ENCODE results near the gene VSIG10L.

VSIG10L gene

GRCh38 chr19:51317376-51317775, 24.6 kb downstream of the VSIG10L start:
- no peak for DNase-seq (ENCODE audit: low read depth)

- no peak for DNase-seq (ENCODE audit: low read depth)
These were observed 25.3 kb downstream of the VSIG10L start for GRCh38 chr19:51316688-51317087.

GRCh38 chr19:51311351-51312257, 30.3 kb downstream of the VSIG10L start, which contains the start of gene IGLON5:
TSS of gene IGLON5 (plus strand) at chr19:51311644. CDS start at chr19:51311848, 204 bp downstream.
- DNase-seq (ENCODE audit: low read depth): no peak

- DNase-seq (ENCODE audit: low read depth): no peak
These were observed 36.5 kb downstream of the VSIG10L start for GRCh38 chr19:51305479-51305878.

GRCh38 chr19:51301266-51301665, 40.7 kb downstream of the VSIG10L start:
- DNase-seq (ENCODE audit: low read depth): no peak

GRCh38 chr19:51297406-51297805, 44.5 kb downstream of the VSIG10L start:
- DNase-seq (ENCODE audit: low read depth): no peak

GRCh38 chr19:51296336-51297093, 45.4 kb downstream of the VSIG10L start:
- DNase-seq (ENCODE audit: low read depth): peak; percentile 14

GRCh38 chr19:51295382-51296126, 46.4 kb downstream of the VSIG10L start:
- no peak for DNase-seq (ENCODE audit: low read depth)

- no peak for DNase-seq (ENCODE audit: low read depth)
These were observed 47.0 kb downstream of the VSIG10L start for GRCh38 chr19:51294977-51295375.

GRCh38 chr19:51294211-51294976, 47.5 kb downstream of the VSIG10L start:
- peak; percentile 19 for DNase-seq (ENCODE audit: low read depth)

GRCh38 chr19:51293571-51294210, 48.2 kb downstream of the VSIG10L start:
- DNase-seq (ENCODE audit: low read depth): no peak

- no peak for DNase-seq (ENCODE audit: low read depth)
These were observed 49.0 kb downstream of the VSIG10L start for GRCh38 chr19:51292971-51293370.

GRCh38 chr19:51289635-51290034, 52.3 kb downstream of the VSIG10L start:
- no peak for DNase-seq (ENCODE audit: low read depth)

- DNase-seq (ENCODE audit: low read depth): no peak
These were observed 56.3 kb downstream of the VSIG10L start for GRCh38 chr19:51285682-51286081.

GRCh38 chr19:51282335-51282734, 59.6 kb downstream of the VSIG10L start:
- no peak for DNase-seq (ENCODE audit: low read depth)
